Sigmoid colon (tissue), 4 donors: ENCODE results near the gene RTN4RL2.

ENCODE experiments used
- CTCF ChIP-seq, 4 experiments: fragments of 450-650 bp in 3 of 4; fragments of 200-600 bp in 1 of 4; IDR thresholded peaks; one replicate each; pipeline ENCODE4 v1.5.1; 2016 to 2019; ENCODE audit warnings: antibody characterized with exemption in 4 of 4, mild to moderate bottlenecking in 3 of 4, moderate library complexity in 2 of 4
- EP300 ChIP-seq, 4 donors: sonication (generic); formaldehyde crosslinking; IDR thresholded peaks; one replicate each; pipeline ENCODE4 v1.6.1; 2017; ENCODE audit warnings: antibody characterized with exemption in 4 of 4
- POLR2A ChIP-seq, 2 donors: fragments of 450-650 bp; IDR thresholded peaks; one replicate each; pipeline ENCODE4 v1.6.1; 2016; ENCODE audit warnings: antibody characterized with exemption in 2 of 2, mild to moderate bottlenecking in 2 of 2, moderate library complexity in 2 of 2
- POLR2AphosphoS5 ChIP-seq, 4 donors: sonication (generic); formaldehyde crosslinking; IDR thresholded peaks; one replicate each; pipeline ENCODE4 v1.6.1; 2017; ENCODE audit warnings: antibody characterized with exemption in 4 of 4

- TF ChIP-seq POLR2AphosphoS5 (IDR thresholded peaks at IDR 0.05) (no peak), CTCF (IDR thresholded peaks at IDR 0.05) (no peak), POLR2A (IDR thresholded peaks at IDR 0.05) (no peak), EP300 (IDR thresholded peaks at IDR 0.05) (no peak)
Measured at GRCh38 chr11:57458060-57458409, 2.3 kb upstream of the RTN4RL2 start.
